ENCODE measurements around the gene SUPT3H.
"Not testable (repeated sequence)": the region's sequence is repeated elsewhere in the genome, so short reads cannot be mapped to it uniquely, and the experiment has no call there.

The SUPT3H gene

DNA sequence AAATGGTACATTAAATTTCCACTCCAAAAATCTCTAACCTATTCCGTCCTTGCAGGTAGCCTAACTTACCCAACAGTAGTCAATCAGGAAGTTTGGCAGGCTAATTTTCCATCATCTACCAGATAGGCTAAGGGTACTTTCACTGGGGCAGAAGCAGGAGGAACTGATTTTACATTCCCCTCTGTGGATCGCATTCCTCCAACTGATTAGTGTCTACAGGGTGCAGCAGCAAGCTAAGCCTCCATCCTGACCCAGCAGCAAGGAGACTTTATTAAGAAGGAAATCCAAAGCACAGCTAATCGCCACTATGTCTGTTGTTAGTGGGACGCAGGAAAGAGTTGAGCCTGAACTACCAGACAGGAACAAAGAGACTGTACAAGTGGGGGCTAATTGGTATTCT, 192.8 kb downstream of the SUPT3H start:
- H3K4me3 ChIP-seq (ENCODE audit: low read depth, low read length) = no peak overlapping the region
- TF ChIP-seq, protein P1, sequence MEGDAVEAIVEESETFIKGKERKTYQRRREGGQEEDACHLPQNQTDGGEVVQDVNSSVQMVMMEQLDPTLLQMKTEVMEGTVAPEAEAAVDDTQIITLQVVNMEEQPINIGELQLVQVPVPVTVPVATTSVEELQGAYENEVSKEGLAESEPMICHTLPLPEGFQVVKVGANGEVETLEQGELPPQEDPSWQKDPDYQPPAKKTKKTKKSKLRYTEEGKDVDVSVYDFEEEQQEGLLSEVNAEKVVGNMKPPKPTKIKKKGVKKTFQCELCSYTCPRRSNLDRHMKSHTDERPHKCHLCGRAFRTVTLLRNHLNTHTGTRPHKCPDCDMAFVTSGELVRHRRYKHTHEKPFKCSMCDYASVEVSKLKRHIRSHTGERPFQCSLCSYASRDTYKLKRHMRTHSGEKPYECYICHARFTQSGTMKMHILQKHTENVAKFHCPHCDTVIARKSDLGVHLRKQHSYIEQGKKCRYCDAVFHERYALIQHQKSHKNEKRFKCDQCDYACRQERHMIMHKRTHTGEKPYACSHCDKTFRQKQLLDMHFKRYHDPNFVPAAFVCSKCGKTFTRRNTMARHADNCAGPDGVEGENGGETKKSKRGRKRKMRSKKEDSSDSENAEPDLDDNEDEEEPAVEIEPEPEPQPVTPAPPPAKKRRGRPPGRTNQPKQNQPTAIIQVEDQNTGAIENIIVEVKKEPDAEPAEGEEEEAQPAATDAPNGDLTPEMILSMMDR (IDR thresholded peaks at IDR 0.05; ENCODE audit: borderline replicate concordance, insufficient read depth, low read depth, low read length) = no peak

DNA sequence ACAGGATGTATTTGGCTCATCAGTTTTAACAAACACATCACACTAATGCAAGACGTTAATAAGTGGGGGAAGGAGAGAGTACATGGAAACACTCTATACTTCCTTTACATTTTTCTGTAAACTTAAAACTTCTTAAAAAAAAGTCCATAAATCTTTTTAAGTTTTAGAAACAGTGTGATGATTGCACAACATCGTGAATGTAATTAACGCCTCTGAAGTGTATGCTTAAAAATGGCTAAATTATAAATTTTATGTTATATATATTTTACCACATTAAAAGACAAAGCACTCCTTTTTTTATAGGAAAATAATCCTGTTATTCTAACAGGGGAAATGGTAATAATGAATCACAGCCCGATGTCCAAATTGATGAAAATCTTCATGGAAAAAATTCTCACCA, 193.7 kb downstream of the SUPT3H start:
- H3K4me3 ChIP-seq (ENCODE audit: low read depth, low read length) = no peak overlapping the region
- TF ChIP-seq, protein P1 (IDR thresholded peaks at IDR 0.05; ENCODE audit: borderline replicate concordance, insufficient read depth, low read depth, low read length) = no peak

DNA sequence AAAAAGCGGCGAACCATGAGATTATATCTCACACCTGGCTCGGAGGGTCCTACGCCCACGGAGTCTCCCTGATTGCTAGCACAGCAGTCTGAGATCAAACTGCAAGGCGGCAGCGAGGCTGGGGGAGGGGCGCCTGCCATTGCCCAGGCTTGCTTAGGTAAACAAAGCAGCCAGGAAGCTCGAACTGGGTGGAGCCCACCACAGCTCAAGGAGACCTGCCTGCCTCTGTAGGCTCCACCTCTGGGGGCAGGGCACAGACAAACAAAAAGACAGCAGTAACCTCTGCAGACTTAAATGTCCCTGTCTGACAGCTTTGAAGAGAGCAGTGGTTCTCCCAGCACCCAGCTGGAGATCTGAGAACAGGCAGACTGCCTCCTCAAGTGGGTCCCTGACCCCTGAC, 201.4 kb downstream of the SUPT3H start:
- not testable (repeated sequence) for H3K4me3 ChIP-seq (ENCODE audit: low read depth, low read length)

DNA sequence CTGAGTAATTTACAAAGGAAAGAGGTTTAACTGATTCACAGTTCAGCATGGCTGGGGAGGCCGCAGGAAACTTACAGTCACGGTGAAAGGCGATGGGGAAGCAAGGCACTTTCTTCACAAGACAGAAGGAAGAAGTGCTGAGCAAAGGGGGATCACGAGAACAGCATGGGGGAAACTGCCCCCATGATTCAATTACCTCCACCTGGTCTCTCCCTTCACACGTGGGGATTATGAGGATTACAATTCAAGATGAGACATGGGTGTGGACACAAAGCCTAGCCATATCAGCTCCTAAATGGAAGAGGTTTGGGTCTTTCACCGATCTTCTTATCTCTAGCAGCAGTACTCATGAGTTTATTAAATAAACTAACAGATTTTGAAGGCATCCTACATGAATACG, 202.5 kb downstream of the SUPT3H start:
- no peak overlapping the region for H3K4me3 ChIP-seq (ENCODE audit: low read depth, low read length)
- TF ChIP-seq, protein P1 (IDR thresholded peaks at IDR 0.05; ENCODE audit: borderline replicate concordance, insufficient read depth, low read depth, low read length) = no peak

DNA sequence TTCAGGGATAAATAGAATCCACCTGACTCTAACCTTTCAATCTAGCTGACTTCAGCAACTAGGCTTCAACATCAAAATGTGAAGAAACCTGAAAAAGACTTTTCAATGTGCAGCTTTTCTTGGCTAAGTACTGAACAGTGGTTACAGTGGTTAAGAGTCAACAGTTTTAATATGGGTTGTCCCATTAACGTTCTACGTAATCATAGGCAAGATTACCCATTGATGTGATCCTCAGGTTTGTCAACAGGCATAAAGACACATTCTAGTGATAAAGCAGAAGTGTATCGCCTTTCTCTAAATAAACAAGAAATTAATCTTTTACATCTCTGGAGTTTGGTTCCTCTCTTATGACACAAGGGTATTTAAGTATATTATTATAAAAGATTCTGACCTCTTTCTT, 203.7 kb downstream of the SUPT3H start:
- TF ChIP-seq, protein P1 (IDR thresholded peaks at IDR 0.05; ENCODE audit: borderline replicate concordance, insufficient read depth, low read depth, low read length) = no peak
- H3K4me3 ChIP-seq (ENCODE audit: low read depth, low read length) = no peak overlapping the region

DNA sequence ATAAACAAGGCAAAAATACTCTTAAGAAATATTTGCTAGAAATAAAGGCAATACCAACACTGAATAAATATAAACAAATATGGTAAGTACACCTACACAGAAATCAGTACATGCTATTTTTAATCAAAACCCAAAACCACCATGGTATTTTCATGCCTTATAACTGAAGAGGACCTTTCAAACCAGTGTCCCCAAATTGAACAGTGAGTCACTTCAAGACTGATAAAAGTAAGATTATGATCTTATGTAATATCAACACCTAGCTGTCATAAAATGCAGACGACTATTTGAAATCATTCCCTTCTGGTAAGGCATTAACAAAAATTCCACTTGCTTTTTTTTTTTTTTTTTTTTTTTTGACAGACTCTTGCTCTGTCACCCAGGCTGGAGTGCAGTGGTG, 206.4 kb downstream of the SUPT3H start:
- TF ChIP-seq, protein P1 (IDR thresholded peaks at IDR 0.05; ENCODE audit: borderline replicate concordance, insufficient read depth, low read depth, low read length) = no peak
- H3K4me3 ChIP-seq (ENCODE audit: low read depth, low read length) = no peak overlapping the region

DNA sequence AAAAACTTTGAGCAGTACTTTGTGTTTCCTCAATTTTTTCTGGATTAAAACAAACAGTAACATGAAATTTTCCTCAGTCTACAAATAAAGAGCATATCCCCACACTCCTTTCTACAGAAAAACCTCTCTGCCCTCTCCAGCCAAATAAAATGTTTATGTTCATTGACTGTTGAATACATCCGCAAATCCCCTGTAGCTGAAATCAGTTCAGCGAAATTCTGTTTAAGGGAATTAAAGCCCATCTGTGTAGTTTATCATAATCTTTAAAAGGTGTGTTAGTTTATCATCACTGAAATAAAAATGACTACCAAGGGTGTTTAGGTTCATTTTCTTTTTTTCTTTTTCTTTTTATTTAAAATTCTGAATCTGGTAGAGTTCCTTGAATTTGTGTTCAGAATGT, 207.4 kb downstream of the SUPT3H start:
- H3K4me3 ChIP-seq (ENCODE audit: low read depth, low read length) = no peak overlapping the region
- TF ChIP-seq, protein P1 (IDR thresholded peaks at IDR 0.05; ENCODE audit: borderline replicate concordance, insufficient read depth, low read depth, low read length) = no peak

DNA sequence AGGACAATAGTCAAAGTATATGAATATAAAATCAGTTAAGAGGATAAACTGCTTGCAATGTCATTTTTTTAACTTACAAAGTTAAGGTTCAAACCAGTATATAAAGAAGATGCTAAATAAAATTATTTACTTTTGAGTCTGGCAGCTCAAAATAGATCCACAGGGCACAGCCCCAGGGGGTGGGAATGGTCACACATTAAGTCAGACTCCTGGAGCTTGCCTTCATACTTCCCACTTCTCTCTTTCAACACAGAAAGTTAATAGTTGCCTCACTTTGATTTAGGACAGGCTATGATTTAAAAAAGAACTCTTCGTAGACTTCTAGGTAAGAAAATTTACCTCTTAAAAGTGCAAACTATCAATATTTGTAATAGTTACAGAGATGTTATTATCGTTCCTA, 207.9 kb downstream of the SUPT3H start:
- TF ChIP-seq, protein P1 (IDR thresholded peaks at IDR 0.05; ENCODE audit: borderline replicate concordance, insufficient read depth, low read depth, low read length) = no peak
- H3K4me3 ChIP-seq (ENCODE audit: low read depth, low read length) = no peak overlapping the region
